CD4-positive, alpha-beta T cell treated with Interleukin-21 for 1 hour (primary cell): ENCODE results near the gene HPSE2.
"Not testable (repeated sequence)": the region's sequence is repeated elsewhere in the genome, so short reads cannot be mapped to it uniquely, and the experiment has no call there.

ENCODE experiments used
- DNase-seq: peaks from one replicate; pipeline ENCODE4 v3.0.0-alpha.2; 2020

HPSE2 gene

GRCh38 chr10:98916526-98917125 lies 319.0 kb downstream of the HPSE2 start:
- DNase-seq, result no peak

- DNase-seq, result no peak
Observed at GRCh38 chr10:98915911-98916310, 319.7 kb downstream of the HPSE2 start.

- DNase-seq, result no peak
Observed at GRCh38 chr10:98910546-98910945, 325.1 kb downstream of the HPSE2 start.

GRCh38 chr10:98910048-98910447 lies 325.6 kb downstream of the HPSE2 start:
- no peak for DNase-seq

GRCh38 chr10:98908868-98909267 lies 326.8 kb downstream of the HPSE2 start:
- DNase-seq, result no peak

- not testable (repeated sequence) for DNase-seq
Observed at GRCh38 chr10:98908247-98908646, 327.4 kb downstream of the HPSE2 start.

- DNase-seq, result no peak
Observed at GRCh38 chr10:98901441-98902110, 334.1 kb downstream of the HPSE2 start.

GRCh38 chr10:98899018-98899417 lies 336.6 kb downstream of the HPSE2 start:
- no peak for DNase-seq

GRCh38 chr10:98892523-98892922 lies 343.1 kb downstream of the HPSE2 start:
- DNase-seq, result no peak

GRCh38 chr10:98886686-98887085 lies 349.0 kb downstream of the HPSE2 start:
- DNase-seq, result no peak

GRCh38 chr10:98885378-98885777 lies 350.3 kb downstream of the HPSE2 start:
- no peak for DNase-seq

- DNase-seq, result no peak
Observed at GRCh38 chr10:98881789-98882188, 353.9 kb downstream of the HPSE2 start.

GRCh38 chr10:98880971-98881370 lies 354.7 kb downstream of the HPSE2 start:
- no peak for DNase-seq

GRCh38 chr10:98878921-98879320 lies 356.7 kb downstream of the HPSE2 start:
- DNase-seq, result no peak

GRCh38 chr10:98878418-98878817 lies 357.2 kb downstream of the HPSE2 start:
- no peak for DNase-seq

GRCh38 chr10:98861962-98862361 lies 373.7 kb downstream of the HPSE2 start:
- DNase-seq, result no peak

- DNase-seq, result no peak
Observed at GRCh38 chr10:98858525-98858924, 377.1 kb downstream of the HPSE2 start.

- no peak for DNase-seq
Observed at GRCh38 chr10:98855403-98856189, 380.1 kb downstream of the HPSE2 start.

- no peak for DNase-seq
Observed at GRCh38 chr10:98852686-98853085, 383.0 kb downstream of the HPSE2 start.

- no peak for DNase-seq
Observed at GRCh38 chr10:98848361-98848760, 387.3 kb downstream of the HPSE2 start.

GRCh38 chr10:98846787-98847186 lies 388.9 kb downstream of the HPSE2 start:
- no peak for DNase-seq

GRCh38 chr10:98833542-98833941 lies 402.1 kb downstream of the HPSE2 start:
- DNase-seq, result no peak

GRCh38 chr10:98832738-98833137 lies 402.9 kb downstream of the HPSE2 start:
- DNase-seq, result no peak

GRCh38 chr10:98832196-98832595 lies 403.5 kb downstream of the HPSE2 start:
- DNase-seq, result no peak
